ENCODE results near the gene MBNL1.

The MBNL1 gene

GRCh38 chr3:152499791-152500385 is 231.2 kb downstream of the MBNL1 start:
- no peak for DNase-seq

GRCh38 chr3:152505926-152506325 is 237.2 kb downstream of the MBNL1 start:
- DNase-seq: no peak

- DNase-seq: no peak
Measured at GRCh38 chr3:152508705-152509104, 240.0 kb downstream of the MBNL1 start.

- no peak for DNase-seq
Measured at GRCh38 chr3:152511904-152512303, 243.2 kb downstream of the MBNL1 start.

- DNase-seq: no peak
Measured at GRCh38 chr3:152513301-152513960, 244.7 kb downstream of the MBNL1 start.
